H4 (cell line): ENCODE data around the gene HRH2. TPM values are rescaled to one million over a fixed set of nuclear protein-coding genes. Genes with fewer than 3 reads are reported as not detected.
"Not testable (repeated sequence)": the region's sequence is repeated elsewhere in the genome, so short reads cannot be mapped to it uniquely, and the experiment has no call there.

ENCODE experiments used
- DNase-seq: peaks from one replicate; pipeline ENCODE4 v3.0.0-alpha.2; 2015; ENCODE audit warnings: low spot score
- total RNA-seq: library from RNA; depleted of rRNA; stranded (reverse); fragments of >200 nt; shearing (Covaris generic); gene quantifications from 2 replicates; pipeline ENCODE4 v1.2.3, GENCODE V29; 2014

HRH2 gene
- total RNA-seq, 1 experiment from 2014 or later = 0.54 TPM

- DNase-seq = no peak
Observed at GRCh38 chr5:175713930-175714329, 56.1 kb downstream of the HRH2 start.

GRCh38 chr5:175714479-175715085 is 56.7 kb downstream of the HRH2 start:
- no peak for DNase-seq

GRCh38 chr5:175715627-175716522 is 58.0 kb downstream of the HRH2 start:
- DNase-seq = no peak

- no peak for DNase-seq
Observed at GRCh38 chr5:175717837-175718236, 60.0 kb downstream of the HRH2 start.

GRCh38 chr5:175718401-175719108 is 60.7 kb downstream of the HRH2 start:
- no peak for DNase-seq

GRCh38 chr5:175719109-175719432 is 61.2 kb downstream of the HRH2 start:
- DNase-seq = not testable (repeated sequence)

- no peak for DNase-seq
Observed at GRCh38 chr5:175724314-175725275, 66.7 kb downstream of the HRH2 start.

- DNase-seq = no peak
Observed at GRCh38 chr5:175728316-175728715, 70.4 kb downstream of the HRH2 start.

- DNase-seq = no peak
Observed at GRCh38 chr5:175728885-175729828, 71.3 kb downstream of the HRH2 start.

- peak; percentile 91 for DNase-seq
Observed at GRCh38 chr5:175729829-175730277, 72.0 kb downstream of the HRH2 start.

- no peak for DNase-seq
Observed at GRCh38 chr5:175731172-175731571, 73.3 kb downstream of the HRH2 start.

GRCh38 chr5:175731756-175732465 is 74.0 kb downstream of the HRH2 start:
- no peak for DNase-seq

- DNase-seq = no peak
Observed at GRCh38 chr5:175733017-175733416, 75.1 kb downstream of the HRH2 start.

GRCh38 chr5:175734016-175734415 is 76.1 kb downstream of the HRH2 start:
- no peak for DNase-seq

GRCh38 chr5:175734501-175734900 is 76.6 kb downstream of the HRH2 start:
- DNase-seq = no peak

- DNase-seq = no peak
Observed at GRCh38 chr5:175735701-175736100, 77.8 kb downstream of the HRH2 start.

GRCh38 chr5:175736652-175737051 is 78.8 kb downstream of the HRH2 start:
- DNase-seq = no peak

- no peak for DNase-seq
Observed at GRCh38 chr5:175737481-175737880, 79.6 kb downstream of the HRH2 start.

- DNase-seq = no peak
Observed at GRCh38 chr5:175738126-175738525, 80.3 kb downstream of the HRH2 start.
